ENCODE data around the gene MSRB3.

GRCh38 chr12:65248656-65249633, 29.5 kb upstream of the MSRB3 start:
- no peak for TF ChIP-seq CTCF (IDR thresholded peaks at IDR 0.05)
- TF ChIP-seq POLR2A (IDR thresholded peaks at IDR 0.05) = no peak

Measured in Peyer's patch (tissue), 4 donors.